Activated B cell treated with CpG ODN at 0.5 μM for 24 hours (primary cell): ENCODE results near the gene HNRNPU. TPM values are rescaled to one million over a fixed set of nuclear protein-coding genes. Genes with fewer than 3 reads are reported as not detected.

Source experiments
- ATAC-seq: fragments of 200-7000 bp; cut with Tn5 transposase; one replicate; pipeline ENCODE4 v1.10.0; 2021; ENCODE audit warnings: low read depth, mild to moderate bottlenecking, moderate library complexity
- CTCF ChIA-PET: fragments of 350-600 bp; sonication (Branson Sonifier 250); formaldehyde crosslinking; loops from one replicate; lab custom pipeline; 2021; ENCODE audit warnings: antibody characterized with exemption; lab: Charles Lee
- POLR2A ChIA-PET: fragments of 350-600 bp; sonication (Branson Sonifier 250); formaldehyde crosslinking; loops from one replicate; lab custom pipeline; 2021; ENCODE audit warnings: antibody characterized with exemption; lab: Charles Lee
- DNase-seq: peaks from one replicate; pipeline ENCODE4 v3.0.0; 2022
- H3K27ac Mint-ChIP-seq: one replicate; pipeline ENCODE4 v1.8.0; 2020; ENCODE audit warnings: mixed read lengths
- H3K27me3 Mint-ChIP-seq: one replicate; pipeline ENCODE4 v1.8.0; 2021; ENCODE audit warnings: mixed read lengths
- H3K36me3 Mint-ChIP-seq: one replicate; pipeline ENCODE4 v1.8.0; 2021; ENCODE audit warnings: low read depth, mixed read lengths
- H3K4me1 Mint-ChIP-seq: one replicate; pipeline ENCODE4 v1.8.0; 2021; ENCODE audit warnings: mixed read lengths
- H3K4me3 Mint-ChIP-seq: one replicate; pipeline ENCODE4 v1.8.0; 2020; ENCODE audit warnings: mild to moderate bottlenecking, mixed read lengths
- H3K9me3 Mint-ChIP-seq: one replicate; pipeline ENCODE4 v1.8.0; 2020; ENCODE audit warnings: mixed read lengths
- CTCF ChIP-seq: fragments of 200-600 bp; IDR thresholded peaks from one replicate; pipeline ENCODE4 v1.8.0; 2022; ENCODE audit warnings: antibody characterized with exemption, mild to moderate bottlenecking
- intact Hi-C: fragments of 100-400 bp; cut with micrococcal nuclease; formaldehyde crosslinking; loops from one replicate; pipeline ENCODE4 v1.15.1; 2024
- total RNA-seq: library from RNA; stranded (reverse); gene quantifications from 2 replicates; pipeline ENCODE4 v1.2.3, GENCODE V29; 2022

HNRNPU gene
- total RNA-seq, 1 donor from 2014 or later: 424 TPM

- intact Hi-C loops: loop anchor here (5.0 to 10.0 kb wide), 3 partner anchors 259 to 814 kb away; partner anchors contain the start of gene KIF26B
- peak overlapping the region; percentile 75 for H3K27ac Mint-ChIP-seq
- peaks cover 61% of the 10 kb centered on the region for H3K4me1 Mint-ChIP-seq
- no peaks in the 10 kb centered on the region for H3K27me3 Mint-ChIP-seq
- ATAC-seq (no peak), DNase-seq (no peak)
- TF ChIP-seq CTCF: no peak
- peaks cover 72% of the 10 kb centered on the region for H3K36me3 Mint-ChIP-seq
- H3K4me3 Mint-ChIP-seq: peak overlapping the region; percentile 90
- no peaks in the 10 kb centered on the region for H3K9me3 Mint-ChIP-seq
- ChIA-PET POLR2A (interaction anchor here (1.1 to 8.8 kb wide), 7 partner anchors 9 to 182 kb away, joined by 6 to 364 read pairs (median 80); partner anchors contain the start of gene COX20), CTCF (interaction anchor here (1.4 to 7.8 kb wide), 3 partner anchors 59 to 181 kb away, joined by 4 to 56 read pairs (median 6); no protein-coding TSS in a partner anchor)
These were observed 3.3 kb downstream of the HNRNPU start for GRCh38 chr1:244860914-244861610.

DNA sequence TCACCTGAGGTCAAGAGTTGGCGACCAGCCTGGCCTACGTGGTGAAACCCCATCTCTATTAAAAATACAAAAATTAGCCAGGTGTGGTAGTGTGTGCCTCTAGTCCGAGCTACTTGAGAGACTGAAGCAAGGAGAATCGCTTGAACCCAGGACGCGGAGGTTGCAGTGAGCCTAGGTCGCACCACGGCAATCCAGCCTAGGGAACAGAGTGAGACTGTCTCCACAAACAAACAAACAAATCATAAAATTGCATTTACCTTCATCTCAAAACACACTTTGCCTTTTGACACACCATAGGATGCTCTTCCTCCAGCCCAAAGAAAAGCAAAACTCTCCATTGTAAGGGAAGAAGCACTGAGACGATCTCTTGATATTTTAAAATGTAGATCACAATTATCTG lies 4.3 kb downstream of the HNRNPU start:
- intact Hi-C loops: loop anchor here (5.0 to 10.0 kb wide), 3 partner anchors 258 to 813 kb away; partner anchors contain the start of gene KIF26B
- Mint-ChIP-seq H3K4me1 (peaks cover 66% of the 10 kb centered on the region), H3K9me3 (no peaks in the 10 kb centered on the region), H3K27me3 (no peaks in the 10 kb centered on the region), H3K36me3 (peaks cover 82% of the 10 kb centered on the region), H3K4me3 (peak overlapping the region; percentile 90), H3K27ac (no peak overlapping the region)
- DNase-seq: no peak
- no peak for ATAC-seq
- no peak for TF ChIP-seq CTCF
- CTCF ChIA-PET: interaction anchor here (7.8 kb wide), 1 partner anchor 182 kb away, joined by 56 read pairs; no protein-coding TSS in a partner anchor
- POLR2A ChIA-PET: interaction anchor here (1.1 to 8.8 kb wide), 4 partner anchors 13 to 111 kb away, joined by 3 to 364 read pairs (median 10); partner anchors contain the start of gene COX20

DNA sequence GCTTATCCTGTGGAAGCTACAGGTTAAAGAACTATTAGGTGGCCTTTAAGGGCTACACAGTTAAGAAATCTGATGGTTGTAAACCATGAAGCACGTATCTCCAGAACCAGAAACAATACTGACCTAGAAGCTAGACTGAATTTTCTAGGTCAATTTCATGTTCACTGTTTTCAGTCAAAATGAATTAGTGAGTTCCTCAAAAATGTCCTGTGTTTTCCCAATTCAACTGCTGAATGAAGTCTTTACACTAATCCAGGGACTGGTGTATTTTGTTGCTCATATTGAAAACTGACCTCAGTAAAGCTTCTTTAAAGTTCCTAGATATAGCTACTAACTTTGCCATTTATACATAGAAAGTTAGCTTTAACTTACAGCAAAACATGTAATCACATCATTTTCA lies 6.0 kb downstream of the HNRNPU start:
- Mint-ChIP-seq H3K27ac (peak overlapping the region; percentile 7), H3K9me3 (no peaks in the 10 kb centered on the region), H3K4me1 (peaks cover 80% of the 10 kb centered on the region), H3K4me3 (no peak overlapping the region), H3K36me3 (peaks cover 90% of the 10 kb centered on the region), H3K27me3 (no peaks in the 10 kb centered on the region)
- CTCF ChIA-PET: interaction anchor here (1.2 to 2.3 kb wide), 2 partner anchors 22 to 184 kb away, joined by 4 to 9 read pairs; no protein-coding TSS in a partner anchor
- ATAC-seq (no peak), DNase-seq (no peak)
- POLR2A ChIA-PET: interaction anchor here (1.4 to 8.8 kb wide), 2 partner anchors 22 to 111 kb away, joined by 3 to 364 read pairs; partner anchors contain the start of gene COX20
- TF ChIP-seq CTCF: no peak
- intact Hi-C loops: loop anchor here (1.0 kb wide), 1 partner anchor 16 kb away; no protein-coding TSS in a partner anchor

DNA sequence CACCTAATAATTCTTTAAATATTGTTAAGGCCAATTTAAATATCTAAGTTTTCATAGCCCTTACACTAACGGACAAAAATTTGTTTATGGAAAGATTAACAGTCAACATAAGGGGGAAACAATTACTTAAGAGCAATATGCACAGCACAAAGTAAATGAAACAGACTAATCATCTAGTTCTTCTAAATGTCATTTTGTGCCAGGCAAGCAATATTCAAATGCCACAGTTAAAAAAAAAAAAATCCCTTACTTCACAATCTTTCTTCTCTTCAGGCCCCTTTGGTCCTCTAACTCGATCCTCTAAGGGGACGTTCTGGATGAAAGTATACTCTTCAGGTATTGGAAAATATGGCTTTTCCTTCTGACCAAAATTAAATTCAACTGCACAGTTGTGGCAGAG lies 6.6 kb downstream of the HNRNPU start:
- Mint-ChIP-seq H3K4me3 (no peak overlapping the region), H3K27me3 (no peaks in the 10 kb centered on the region), H3K27ac (no peak overlapping the region), H3K36me3 (peaks cover 90% of the 10 kb centered on the region), H3K4me1 (peaks cover 80% of the 10 kb centered on the region), H3K9me3 (no peaks in the 10 kb centered on the region)
- intact Hi-C loops: loop anchor here (1.0 kb wide), 1 partner anchor 15 kb away; no protein-coding TSS in a partner anchor
- no peak for ATAC-seq
- TF ChIP-seq CTCF: no peak
- ChIA-PET POLR2A (interaction anchor here (1.3 to 1.4 kb wide), 2 partner anchors 22 to 112 kb away, joined by 3 to 9 read pairs; partner anchors contain the start of gene COX20), CTCF (interaction anchor here (0.7 to 2.3 kb wide), 2 partner anchors 22 to 185 kb away, joined by 3 to 9 read pairs; no protein-coding TSS in a partner anchor)
- no peak for DNase-seq
